ENCODE results near the gene KCNK7.

Gene KCNK7, protein sequence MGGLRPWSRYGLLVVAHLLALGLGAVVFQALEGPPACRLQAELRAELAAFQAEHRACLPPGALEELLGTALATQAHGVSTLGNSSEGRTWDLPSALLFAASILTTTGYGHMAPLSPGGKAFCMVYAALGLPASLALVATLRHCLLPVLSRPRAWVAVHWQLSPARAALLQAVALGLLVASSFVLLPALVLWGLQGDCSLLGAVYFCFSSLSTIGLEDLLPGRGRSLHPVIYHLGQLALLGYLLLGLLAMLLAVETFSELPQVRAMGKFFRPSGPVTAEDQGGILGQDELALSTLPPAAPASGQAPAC

GRCh38 chr11:65595543-65596281 lies at the start of gene KCNK7:
Gene KCNK7, minus strand, starts transcription at chr11:65595800. Its CDS starts 28 bp downstream, at chr11:65595772.
- no peak for TF ChIP-seq CTCF (IDR thresholded peaks at IDR 0.05; ENCODE audit: extremely low read depth, missing control alignments)

DNA sequence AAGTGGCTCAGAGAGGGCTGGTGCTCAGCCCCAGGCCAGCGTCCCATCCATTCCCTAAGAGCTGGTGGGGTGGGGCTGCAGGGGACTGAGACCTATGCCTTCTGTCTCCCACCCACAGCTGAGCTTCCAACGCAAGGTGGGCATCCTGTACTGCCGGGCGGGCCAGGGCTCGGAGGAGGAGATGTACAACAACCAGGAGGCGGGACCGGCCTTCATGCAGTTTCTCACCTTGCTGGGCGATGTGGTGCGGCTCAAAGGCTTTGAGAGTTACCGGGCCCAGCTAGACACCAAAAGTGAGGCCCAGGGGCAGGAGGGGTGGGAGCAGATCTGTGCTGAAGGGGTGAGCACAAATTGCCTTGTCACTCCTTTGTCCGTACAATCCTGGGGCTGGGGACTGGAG lies 49.2 kb upstream of the KCNK7 start:
- no peak for DNase-seq (ENCODE audit: low spot score)
- TF ChIP-seq CTCF (IDR thresholded peaks at IDR 0.05; ENCODE audit: extremely low read depth, missing control alignments), result no peak

More at GRCh38 chr11:65595543-65596281, at the start of gene KCNK7:
- no peak for DNase-seq (ENCODE audit: low spot score)

DNA sequence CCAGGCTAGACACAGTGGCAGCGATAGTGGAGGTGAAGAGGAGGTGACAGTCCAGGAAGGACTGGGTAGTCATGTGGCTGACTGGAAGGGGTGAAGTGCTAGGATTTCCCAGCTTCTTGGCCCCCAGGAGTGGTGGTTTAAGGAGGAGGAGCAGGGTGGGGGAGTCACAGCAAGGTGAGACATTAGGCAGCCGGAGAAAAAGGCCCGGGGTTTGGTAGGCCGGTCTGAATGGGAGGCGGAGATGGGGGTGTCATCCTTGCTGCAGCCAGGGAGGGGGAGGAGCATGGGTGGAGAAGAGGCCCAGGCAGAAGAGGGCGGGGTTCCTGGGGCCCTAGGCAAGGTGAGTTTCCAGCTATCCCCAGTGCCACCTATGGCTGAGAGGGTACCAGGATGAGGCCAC lies 48.4 kb upstream of the KCNK7 start:
- TF ChIP-seq CTCF (IDR thresholded peaks at IDR 0.05; ENCODE audit: extremely low read depth, missing control alignments), result no peak
- DNase-seq (ENCODE audit: low spot score), result no peak

GRCh38 chr11:65642014-65642671 lies 46.5 kb upstream of the KCNK7 start:
- DNase-seq (ENCODE audit: low spot score), result no peak
- no peak for TF ChIP-seq CTCF (IDR thresholded peaks at IDR 0.05; ENCODE audit: extremely low read depth, missing control alignments)

- no peak for DNase-seq (ENCODE audit: low spot score)
- TF ChIP-seq CTCF (IDR thresholded peaks at IDR 0.05; ENCODE audit: extremely low read depth, missing control alignments), result no peak
These were observed 45.9 kb upstream of the KCNK7 start for GRCh38 chr11:65641297-65642013.

DNA sequence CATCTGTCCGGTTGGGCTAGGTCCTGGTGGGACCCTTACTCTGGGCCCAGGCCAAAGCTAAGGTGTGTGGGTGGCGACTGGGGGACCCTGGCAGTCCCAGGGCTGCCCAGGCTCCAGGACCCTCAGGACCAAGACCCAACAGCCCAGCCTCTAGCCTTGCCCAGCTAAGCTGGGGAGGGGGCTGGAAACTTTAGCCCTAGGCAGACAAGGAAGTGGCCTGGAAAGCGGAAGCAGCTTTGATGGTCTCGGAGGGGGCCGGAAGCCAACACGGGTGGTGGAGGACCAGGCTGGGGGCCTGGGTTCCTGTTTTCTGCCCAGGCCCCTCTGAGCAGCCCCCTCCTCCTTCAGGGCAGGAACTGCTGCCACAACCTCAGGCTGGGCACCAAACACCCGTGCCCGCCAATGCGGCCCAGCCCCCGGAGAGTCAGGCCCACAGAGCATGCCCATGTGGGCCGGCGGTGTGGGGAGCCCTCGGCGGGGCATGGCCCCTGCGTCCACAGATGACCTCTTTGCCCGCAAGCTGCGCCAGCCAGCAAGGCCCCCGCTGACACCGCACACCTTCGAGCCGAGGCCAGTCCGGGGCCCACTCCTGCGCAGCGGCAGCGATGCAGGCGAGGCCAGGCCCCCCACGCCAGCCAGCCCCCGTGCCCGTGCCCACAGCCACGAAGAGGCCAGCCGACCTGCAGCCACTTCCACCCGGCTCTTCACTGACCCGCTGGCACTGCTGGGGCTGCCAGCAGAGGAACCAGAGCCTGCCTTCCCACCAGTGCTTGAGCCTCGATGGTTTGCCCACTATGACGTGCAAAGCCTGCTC lies 45.1 kb upstream of the KCNK7 start:
- no peak for TF ChIP-seq CTCF (IDR thresholded peaks at IDR 0.05; ENCODE audit: extremely low read depth, missing control alignments)
- peak; percentile 61 for DNase-seq (ENCODE audit: low spot score)

All from GM20000 (cell line).